Erythroblast (primary cell): ENCODE measurements around the gene AMZ2.
"Not testable (repeated sequence)": the region's sequence is repeated elsewhere in the genome, so short reads cannot be mapped to it uniquely, and the experiment has no call there.

Experiments
- GATA1 ChIP-seq: IDR thresholded peaks from 2 replicates; pipeline ENCODE4 v1.6.1; 2011; ENCODE audit warnings: low read depth, mild to moderate bottlenecking, control low read depth, low read length, moderate library complexity
- POLR2A ChIP-seq: IDR thresholded peaks from 2 replicates; pipeline ENCODE4 v1.6.1; 2011; ENCODE audit warnings: mild to moderate bottlenecking, low read length

GRCh38 chr17:68276339-68276738, 28.5 kb downstream of the AMZ2 start:
- not testable (repeated sequence) for TF ChIP-seq POLR2A, GATA1
